HepG2 (cell line): ENCODE data around the gene CAVIN1. TPM values are rescaled to one million over a fixed set of nuclear protein-coding genes. Genes with fewer than 3 reads are reported as not detected.

Experiments used
- ATAC-seq: fragments of 200-7000 bp; cut with Tn5 transposase; 3 replicates; pipeline ENCODE4 v1.9.1; 2020; ENCODE audit warnings: mild to moderate bottlenecking, moderate library complexity
- BruUV-seq: library from RNA; stranded (reverse); fragments of 400-500 nt; replicated peaks from 2 replicates; lab custom pipeline; 2021; lab: Mats Ljungman, UMichigan
- CTCF ChIA-PET: fragments of 300-600 bp; formaldehyde crosslinking; extraction: SDS; loops from one replicate; lab custom pipeline; 2021; ENCODE audit warnings: low total read pairs, inconsistent platforms, low intra/inter-chr PET ratio; lab: Yijun Ruan, JAX
- POLR2A ChIA-PET: fragments of 350-600 bp; sonication (Branson Sonifier 250); formaldehyde crosslinking; loops from one replicate; lab custom pipeline; 2020; ENCODE audit warnings: antibody characterized with exemption, inconsistent platforms; lab: Yijun Ruan, JAX
- DNase-seq: peaks from one replicate; pipeline ENCODE4 v3.0.0-alpha.2; 2015; ENCODE audit warnings: low spot score
- FAIRE-seq: peaks from 3 replicates; lab custom pipeline; 2011; peaks lifted over from hg19 to GRCh38; lab: Jason Lieb, UNC
- H2AFZ ChIP-seq: one replicate; pipeline ENCODE4 v1.6.1; 2011; ENCODE audit warnings: low read length, inconsistent platforms
- H3K27ac ChIP-seq: fragments of 300-600 bp; 3 replicates; pipeline ENCODE4 v1.8.0; 2011; ENCODE audit warnings: mixed run types, mild to moderate bottlenecking, mixed read lengths, low read length, inconsistent platforms; ENCODE audit not compliant: insufficient read depth; ENCODE audit errors: extremely low read length
- H3K27me3 ChIP-seq, 2 experiments: fragments of 200-600 bp in 1 of 2; 2 replicates in 1 of 2; 3 replicates in 1 of 2; pipeline versions ENCODE4 v1.6.0 to v1.8.0; 2011; ENCODE audit warnings: low read length in 2 of 2, mild to moderate bottlenecking in 2 of 2, moderate library complexity in 2 of 2, inconsistent platforms in 1 of 2; ENCODE audit not compliant: insufficient read depth in 2 of 2, control insufficient read depth in 1 of 2
- H3K36me3 ChIP-seq, 2 experiments: fragments of 200-600 bp in 1 of 2; replicated peaks in 1 of 2; 2 replicates in 1 of 2; 3 replicates in 1 of 2; pipeline versions ENCODE4 v1.5.1 to v1.8.0; 2011; ENCODE audit warnings: low read length in 2 of 2, inconsistent platforms in 1 of 2; ENCODE audit not compliant: insufficient read depth in 2 of 2, control insufficient read depth in 1 of 2
- H3K4me1 ChIP-seq: 2 replicates; pipeline ENCODE4 v1.5.1; 2012; ENCODE audit warnings: low read length, inconsistent platforms; ENCODE audit not compliant: insufficient read depth
- H3K4me2 ChIP-seq: 2 replicates; pipeline ENCODE4 v1.6.0; 2011; ENCODE audit warnings: low read depth, low read length, inconsistent platforms
- H3K4me3 ChIP-seq, 3 experiments: fragments of 200-600 bp in 1 of 3; sonication (generic), shearing (Covaris generic) in 1 of 3; replicated peaks in 1 of 3; 2 replicates each; pipeline ENCODE4 v1.5.1; 2011 to 2016; ENCODE audit warnings: low read length in 3 of 3, inconsistent platforms in 2 of 3, low read depth in 2 of 3, mild to moderate bottlenecking in 2 of 3, control low read depth in 1 of 3, mixed read lengths in 1 of 3; ENCODE audit not compliant: insufficient read depth in 1 of 3
- H3K79me2 ChIP-seq: one replicate; pipeline ENCODE4 v1.6.1; 2011; ENCODE audit warnings: low read length, inconsistent platforms; ENCODE audit not compliant: insufficient read depth
- H3K9ac ChIP-seq: 2 replicates; pipeline ENCODE4 v1.6.0; 2011; ENCODE audit warnings: mild to moderate bottlenecking, low read depth, low read length, inconsistent platforms; ENCODE audit not compliant: insufficient read depth
- H3K9me3 ChIP-seq: 2 replicates; pipeline ENCODE4 v1.5.1; 2012; ENCODE audit warnings: mild to moderate bottlenecking, low read length
- H4K20me1 ChIP-seq: 2 replicates; pipeline ENCODE4 v1.6.0; 2011; ENCODE audit warnings: inconsistent platforms, mild to moderate bottlenecking, low read length, moderate library complexity; ENCODE audit not compliant: insufficient read depth
- ARNTL ChIP-seq: sonication (generic); formaldehyde crosslinking; IDR thresholded peaks from 2 replicates; pipeline ENCODE4 v1.4.0; 2020; ENCODE audit warnings: mild to moderate bottlenecking, missing genetic modification reagents
- DMAP1 ChIP-seq: IDR thresholded peaks from 2 replicates; pipeline ENCODE4 v1.6.1; 2016
- HMG20B ChIP-seq: conservative IDR thresholded peaks from 2 replicates; pipeline ENCODE4 v1.6.1; 2016; ENCODE audit warnings: missing genetic modification reagents, missing compliant biosample characterization
- KDM5B ChIP-seq: sonication (generic); formaldehyde crosslinking; IDR thresholded peaks from 2 replicates; pipeline ENCODE4 v1.4.0; 2020; ENCODE audit warnings: missing genetic modification reagents, mild to moderate bottlenecking, borderline replicate concordance
- MIXL1 ChIP-seq: IDR thresholded peaks from 2 replicates; pipeline ENCODE4 v1.6.1; 2016
- MLLT10 ChIP-seq: sonication (generic); formaldehyde crosslinking; IDR thresholded peaks from 2 replicates; pipeline ENCODE4 v1.4.0; 2020; ENCODE audit warnings: missing genetic modification reagents
- NFKBIZ ChIP-seq: IDR thresholded peaks from 2 replicates; pipeline ENCODE4 v1.6.1; 2018; ENCODE audit warnings: missing genetic modification reagents, missing compliant biosample characterization
- PRPF4 ChIP-seq: fragments of 200-400 bp; formaldehyde crosslinking; IDR thresholded peaks from 2 replicates; pipeline ENCODE4 v1.6.1; 2016; ENCODE audit warnings: low read length, low read depth; ENCODE audit not compliant: poor library complexity, severe bottlenecking
- RCOR2 ChIP-seq: IDR thresholded peaks from 2 replicates; pipeline ENCODE4 v1.6.1; 2016; ENCODE audit warnings: missing biosample characterization, missing genetic modification reagents
- RFXANK ChIP-seq: IDR thresholded peaks from 2 replicates; pipeline ENCODE4 v1.6.1; 2016
- TEAD3 ChIP-seq: optimal IDR thresholded peaks from 2 replicates; pipeline ENCODE3; 2016; ENCODE audit warnings: borderline replicate concordance
- ZNF282 ChIP-seq: fragments of 450-650 bp; IDR thresholded peaks from 2 replicates; pipeline ENCODE4 v1.6.1; 2018; ENCODE audit not compliant: partially characterized antibody
- ZNF550 ChIP-seq: sonication (generic); formaldehyde crosslinking; IDR thresholded peaks from 2 replicates; pipeline ENCODE4 v1.4.0; 2020; ENCODE audit warnings: mild to moderate bottlenecking, missing genetic modification reagents, borderline replicate concordance
- ZNF615 ChIP-seq: sonication (generic); formaldehyde crosslinking; IDR thresholded peaks from 2 replicates; pipeline ENCODE4 v1.5.0; 2020; ENCODE audit warnings: mild to moderate bottlenecking, missing genetic modification reagents, borderline replicate concordance
- ZNF782 ChIP-seq: sonication (generic); formaldehyde crosslinking; IDR thresholded peaks from 2 replicates; pipeline ENCODE4 v1.4.0; 2020; ENCODE audit warnings: missing genetic modification reagents, mild to moderate bottlenecking, borderline replicate concordance
- ZSCAN31 ChIP-seq: sonication (generic); formaldehyde crosslinking; IDR thresholded peaks from 2 replicates; pipeline ENCODE4 v1.5.0; 2020; ENCODE audit warnings: low read depth, mild to moderate bottlenecking, missing genetic modification reagents
- WGBS: methylation state at CpG from one replicate; pipeline ENCODE4 v1.1.6; 2017; ENCODE audit warnings: low lambda C conversion rate; 5-methylcytosine and 5-hydroxymethylcytosine counted together
- in situ Hi-C: cut with HindIII; loops from 2 replicates; pipeline ENCODE4 v1.10.0; 2017; ENCODE audit warnings: low pct_unique_long_range_greater_than_20kb; ENCODE audit not compliant: extremely low pct_ligation_motif_present
- intact Hi-C: fragments of 100-400 bp; cut with micrococcal nuclease; formaldehyde crosslinking; loops from one replicate; pipeline ENCODE4 v1.10.0; 2022; ENCODE audit not compliant: unreplicated experiment
- polyA plus RNA-seq, 8 experiments: library from polyadenylated mRNA; depleted of rRNA in 3 of 8; stranded (reverse) in 7 of 8; unstranded in 1 of 8; fragments of >200 nt; fragmentation: Illumina TruSeq in 4 of 8; extraction: Trizol in 4 of 8; gene quantifications; 2 replicates each; pipeline versions ENCODE4 v1.2.1 to v1.2.3, GENCODE V29; 2011 to 2016; ENCODE audit warnings: low read depth in 4 of 8, missing spikeins in 1 of 8, mixed read lengths in 1 of 8; ENCODE audit not compliant: insufficient read depth in 1 of 8
- total RNA-seq, 5 experiments: library from RNA; depleted of rRNA; stranded (reverse); fragments of >200 nt; fragmentation: Illumina TruSeq; extraction: Trizol; gene quantifications; 2 replicates each; pipeline ENCODE4 v1.2.3, GENCODE V29; 2016; ENCODE audit warnings: low read depth in 1 of 5
- TF ChIP-seq, protein P1 (sequence below): sonication (generic); formaldehyde crosslinking; IDR thresholded peaks from 2 replicates; pipeline ENCODE4 v1.9.0; 2022; ENCODE audit warnings: missing genetic modification reagents, mild to moderate bottlenecking, borderline replicate concordance
- TF ChIP-seq, protein P2 (sequence below): sonication (generic); formaldehyde crosslinking; IDR thresholded peaks from 2 replicates; pipeline ENCODE4 v1.5.0; 2020; ENCODE audit warnings: missing genetic modification reagents

Gene CAVIN1
- total and polyA plus RNA-seq, 2 of the 13 experiments (the other 11 are each of a cell fraction or from before 2014, with no cell fraction given): 15.9 to 25.5 TPM

DNA sequence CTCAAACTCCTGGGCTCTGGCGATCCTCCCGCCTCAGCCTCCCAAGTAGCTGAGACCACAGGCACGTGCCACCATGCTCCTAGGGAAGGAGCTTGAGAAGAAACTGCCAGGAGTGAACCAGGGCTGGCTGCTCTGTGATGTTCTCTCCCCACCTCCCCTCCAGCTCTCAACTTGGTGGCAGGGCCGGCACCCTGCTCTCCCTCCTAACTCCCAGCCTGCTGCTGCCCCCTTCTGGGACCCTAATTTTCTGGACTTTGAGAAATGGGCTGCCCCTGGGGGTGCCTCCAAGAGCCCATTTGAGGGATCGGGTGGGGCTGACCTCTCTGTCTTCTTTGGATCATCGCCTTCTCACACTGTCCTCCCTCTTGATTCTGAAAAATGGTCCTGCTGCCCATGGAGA, 19.9 kb downstream of the CAVIN1 start (continued):
- TF ChIP-seq ZNF550 (CRISPR knock-in tag): 0 out of 2 replicates have a peak, but pooled peaks have one; percentile 25
- TF ChIP-seq MIXL1 (CRISPR knock-in tag): 0 out of 2 replicates have a peak, but pooled peaks have one; percentile 22
- no peak for TF ChIP-seq RFXANK (CRISPR knock-in tag)
- TF ChIP-seq, protein P1, sequence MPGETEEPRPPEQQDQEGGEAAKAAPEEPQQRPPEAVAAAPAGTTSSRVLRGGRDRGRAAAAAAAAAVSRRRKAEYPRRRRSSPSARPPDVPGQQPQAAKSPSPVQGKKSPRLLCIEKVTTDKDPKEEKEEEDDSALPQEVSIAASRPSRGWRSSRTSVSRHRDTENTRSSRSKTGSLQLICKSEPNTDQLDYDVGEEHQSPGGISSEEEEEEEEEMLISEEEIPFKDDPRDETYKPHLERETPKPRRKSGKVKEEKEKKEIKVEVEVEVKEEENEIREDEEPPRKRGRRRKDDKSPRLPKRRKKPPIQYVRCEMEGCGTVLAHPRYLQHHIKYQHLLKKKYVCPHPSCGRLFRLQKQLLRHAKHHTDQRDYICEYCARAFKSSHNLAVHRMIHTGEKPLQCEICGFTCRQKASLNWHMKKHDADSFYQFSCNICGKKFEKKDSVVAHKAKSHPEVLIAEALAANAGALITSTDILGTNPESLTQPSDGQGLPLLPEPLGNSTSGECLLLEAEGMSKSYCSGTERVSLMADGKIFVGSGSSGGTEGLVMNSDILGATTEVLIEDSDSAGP (CRISPR knock-in tag): no peak
- TF ChIP-seq ZNF282: no peak

DNA sequence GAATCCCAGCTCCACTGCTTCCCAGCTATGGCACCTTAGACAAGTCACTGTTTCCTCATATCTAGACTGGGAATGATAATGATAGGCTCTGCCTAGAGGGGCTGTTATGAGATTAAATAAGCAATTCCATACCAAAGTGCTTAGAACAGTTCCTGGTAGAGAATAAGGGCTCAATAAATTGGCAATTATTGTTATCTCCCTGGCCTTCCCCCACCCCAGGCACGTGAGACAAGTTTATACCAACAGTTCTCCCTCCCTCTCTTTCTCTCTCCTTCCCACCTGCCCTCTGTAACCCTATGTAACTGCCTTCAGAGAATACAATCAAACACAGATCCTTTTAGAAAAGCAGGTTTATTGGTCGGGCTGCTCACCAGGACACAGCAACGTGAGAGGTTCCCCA, 20.9 kb downstream of the CAVIN1 start:
- Histone ChIP-seq H4K20me1 (no peaks in the 10 kb centered on the region), H3K9me3 (no peaks in the 10 kb centered on the region)
- TF ChIP-seq NFKBIZ (CRISPR knock-in tag): no peak
- no peak for TF ChIP-seq ZSCAN31 (CRISPR knock-in tag)
- TF ChIP-seq TEAD3 (CRISPR knock-in tag): no peak
- no peak for TF ChIP-seq KDM5B (CRISPR knock-in tag)
- no peak for TF ChIP-seq DMAP1 (CRISPR knock-in tag)
- no peak for TF ChIP-seq ZNF782 (CRISPR knock-in tag)
- no peak for TF ChIP-seq MLLT10 (CRISPR knock-in tag)
- no peak for TF ChIP-seq ZNF615 (CRISPR knock-in tag)
- no peak for TF ChIP-seq HMG20B (CRISPR knock-in tag)
- no peak for TF ChIP-seq PRPF4
- TF ChIP-seq, protein P2, sequence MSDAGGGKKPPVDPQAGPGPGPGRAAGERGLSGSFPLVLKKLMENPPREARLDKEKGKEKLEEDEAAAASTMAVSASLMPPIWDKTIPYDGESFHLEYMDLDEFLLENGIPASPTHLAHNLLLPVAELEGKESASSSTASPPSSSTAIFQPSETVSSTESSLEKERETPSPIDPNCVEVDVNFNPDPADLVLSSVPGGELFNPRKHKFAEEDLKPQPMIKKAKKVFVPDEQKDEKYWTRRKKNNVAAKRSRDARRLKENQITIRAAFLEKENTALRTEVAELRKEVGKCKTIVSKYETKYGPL (CRISPR knock-in tag): no peak
- TF ChIP-seq ARNTL (CRISPR knock-in tag): no peak
- TF ChIP-seq RCOR2 (CRISPR knock-in tag): no peak
- TF ChIP-seq, all 625 proteins: peak for 0
- Histone ChIP-seq H3K4me3 (no peak overlapping the region), H3K79me2 (no peaks in the 10 kb centered on the region), H3K4me1 (peaks cover 38% of the 10 kb centered on the region), H3K4me2 (no peak overlapping the region), H3K36me3 (peaks cover 4 to 13% of the 10 kb centered on the region in 2 experiments), H2AFZ (no peak overlapping the region), H3K27ac (no peak overlapping the region), H3K27me3 (no peaks in the 10 kb centered on the region), H3K9ac (no peak overlapping the region)
- intact Hi-C loops: no loop called here
- in situ Hi-C loops: loop anchor here (5.0 kb wide), 1 partner anchor 80 kb away; no protein-coding TSS in a partner anchor
- FAIRE-seq (no peak), ATAC-seq (no peak), DNase-seq (no peak)
- no TSS peak for BruUV-seq
- ChIA-PET CTCF (interaction anchor here (6.6 kb wide), 1 partner anchor 79 kb away, joined by 163 read pairs; no protein-coding TSS in a partner anchor), POLR2A (interaction anchor here (2.2 kb wide), 1 partner anchor 13 kb away, joined by 10 read pairs; the partner anchor contains the start of gene STAT3)
- WGBS: 76% methylated on average over 3 of the region's 3 CpGs
